ENCODE measurements around the gene ZNF273.
"Not testable (repeated sequence)": the region's sequence is repeated elsewhere in the genome, so short reads cannot be mapped to it uniquely, and the experiment has no call there.

Gene ZNF273

GRCh38 chr7:64890761-64891362, 12.2 kb upstream of the ZNF273 start:
- DNase-seq = no peak

DNA sequence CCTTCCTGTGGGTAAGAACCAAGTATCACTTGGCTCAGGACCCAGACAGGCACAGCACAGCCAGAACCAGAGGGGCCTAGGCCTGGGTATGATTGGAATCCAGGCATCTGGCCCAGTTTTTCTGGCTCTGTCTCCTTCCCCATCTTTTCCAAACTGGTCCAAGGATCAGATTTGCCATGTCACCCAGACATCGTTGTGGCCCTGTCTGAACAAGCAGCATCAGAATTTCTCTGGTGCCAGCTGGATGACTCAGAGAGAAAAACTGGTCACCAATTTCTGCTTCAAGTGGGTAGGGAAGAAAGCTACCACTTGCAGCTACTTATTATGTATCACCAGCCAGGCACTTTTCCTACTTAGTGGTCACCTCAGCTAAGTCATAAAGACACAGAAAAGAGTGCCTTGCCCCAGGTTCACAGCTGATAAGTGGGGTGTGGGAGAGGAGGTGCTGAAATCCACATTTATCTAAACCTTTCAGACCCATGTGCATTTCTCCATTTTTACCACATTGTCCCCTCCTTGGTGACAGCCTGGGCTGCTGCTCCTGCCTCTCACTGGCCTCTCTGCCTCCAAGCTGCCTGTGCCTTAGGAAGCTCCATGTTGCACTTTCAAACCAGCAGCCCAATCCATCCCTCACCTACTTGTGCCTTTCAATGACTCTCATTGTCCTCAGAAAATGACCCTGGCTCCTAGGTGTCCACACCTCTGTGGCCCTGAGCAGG, 11.6 kb upstream of the ZNF273 start:
- not testable (repeated sequence) for DNase-seq

DNA sequence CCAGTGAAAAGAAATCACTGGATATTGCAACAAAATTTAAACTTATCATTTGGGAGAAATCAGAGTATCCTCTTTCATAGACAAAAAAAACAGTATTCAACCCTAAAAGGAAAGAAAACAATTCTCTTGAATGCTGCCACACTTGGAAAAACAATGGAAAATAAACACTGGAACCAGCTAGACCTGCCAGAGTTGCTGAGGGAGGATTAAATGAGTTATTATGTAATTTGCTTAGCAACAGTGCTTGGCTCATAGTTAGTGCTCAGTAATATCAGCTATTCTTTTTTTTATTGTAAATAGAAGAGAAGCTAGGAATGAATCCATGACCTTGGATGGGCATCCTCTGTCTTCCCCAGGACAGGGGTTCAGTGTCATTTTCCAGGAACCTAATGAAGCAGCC, 11.0 kb upstream of the ZNF273 start:
- no peak for DNase-seq

DNA sequence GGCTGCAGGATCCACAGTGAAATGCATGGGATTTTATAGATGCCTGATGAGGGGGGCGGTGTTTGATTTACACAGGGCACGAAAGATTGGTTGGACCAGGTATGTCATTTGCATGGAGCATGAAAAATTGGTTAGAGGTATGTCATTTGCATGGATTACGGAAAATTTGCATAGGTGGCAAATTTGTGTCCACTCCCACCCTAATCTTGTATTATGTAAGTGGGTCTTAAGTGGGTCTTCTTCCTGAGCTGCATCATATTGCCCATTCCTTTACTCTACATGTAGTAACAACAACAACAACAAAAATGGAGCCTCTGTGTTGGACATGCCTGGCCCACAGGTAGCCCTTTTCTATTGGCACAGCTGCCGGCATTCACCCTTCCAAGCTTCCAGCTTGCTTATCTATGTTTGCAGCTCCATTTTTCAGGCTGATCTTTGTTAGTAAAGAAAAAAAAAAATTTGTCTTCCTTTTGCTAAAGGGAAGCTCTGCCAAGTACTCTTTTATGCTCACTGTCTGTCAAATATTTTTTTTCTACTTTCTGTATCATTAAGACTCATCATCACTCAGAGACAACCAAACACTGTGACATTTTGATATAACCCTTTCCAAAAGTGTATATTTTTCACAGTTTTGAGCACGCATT, 10.3 kb upstream of the ZNF273 start:
- no peak for DNase-seq

GRCh38 chr7:64893401-64893800, 9.7 kb upstream of the ZNF273 start:
- no peak for DNase-seq

- not testable (repeated sequence) for DNase-seq
Measured at GRCh38 chr7:64902461-64902805, 640 bp upstream of the ZNF273 start.

DNA sequence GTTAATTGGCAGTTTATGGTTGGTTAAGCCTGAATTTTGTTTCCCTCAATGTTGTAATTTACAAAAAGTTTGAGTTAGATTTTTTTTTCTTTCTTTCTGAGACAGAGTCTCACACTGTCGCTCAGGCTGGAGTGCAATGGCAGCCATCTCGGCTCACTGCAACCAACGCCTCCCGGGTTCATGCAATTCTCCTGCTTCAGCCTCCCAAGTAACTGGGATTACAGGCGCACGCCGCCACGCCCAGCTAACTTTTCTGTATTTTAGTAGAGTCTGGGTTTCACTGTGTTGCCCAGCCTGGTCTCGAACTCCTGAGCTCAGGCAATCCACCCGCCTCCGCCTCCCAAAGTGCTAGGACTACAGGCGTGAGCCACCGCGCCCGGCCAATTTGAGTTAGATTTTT, 935 bp downstream of the ZNF273 start:
- no peak for DNase-seq

DNA sequence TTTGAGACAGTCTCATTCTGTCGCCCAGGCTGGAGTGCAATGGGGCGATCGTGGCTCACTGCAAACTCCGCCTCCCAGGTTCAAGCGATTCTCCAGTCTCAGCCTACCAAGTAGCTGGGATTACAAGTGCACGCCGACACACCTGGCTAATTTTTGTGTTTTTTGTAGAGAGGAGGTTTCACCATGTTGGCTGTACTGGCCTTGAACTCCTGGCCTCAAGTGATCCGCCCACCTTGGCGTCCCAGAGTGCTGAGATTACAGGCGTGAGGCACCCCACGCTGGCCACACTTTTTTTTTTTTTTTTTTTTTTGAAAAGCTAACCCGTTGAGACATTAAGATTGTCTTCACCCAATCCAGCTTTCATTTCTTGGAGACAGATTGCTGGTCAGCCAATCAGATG, 2.1 kb downstream of the ZNF273 start:
- DNase-seq = no peak

DNA sequence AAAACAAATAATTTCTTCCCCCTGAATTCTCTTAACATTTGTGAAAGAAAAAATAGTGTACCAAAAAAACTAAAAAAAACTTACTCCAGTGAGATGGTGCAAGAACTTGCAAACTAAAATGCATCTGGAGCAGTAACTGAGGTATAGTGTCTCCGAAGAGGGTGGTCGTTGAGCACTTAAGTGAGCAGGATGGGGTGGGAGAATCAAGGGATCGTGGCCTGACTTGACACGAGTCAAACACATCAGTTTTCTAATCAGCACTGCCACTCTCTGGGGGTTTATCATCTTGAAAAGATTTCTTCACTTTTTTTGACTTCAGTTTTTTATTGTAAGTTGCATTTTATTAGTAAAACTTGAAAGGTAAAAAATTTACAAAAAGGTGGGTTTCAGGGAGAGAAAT, 2.5 kb downstream of the ZNF273 start:
- no peak for DNase-seq

DNA sequence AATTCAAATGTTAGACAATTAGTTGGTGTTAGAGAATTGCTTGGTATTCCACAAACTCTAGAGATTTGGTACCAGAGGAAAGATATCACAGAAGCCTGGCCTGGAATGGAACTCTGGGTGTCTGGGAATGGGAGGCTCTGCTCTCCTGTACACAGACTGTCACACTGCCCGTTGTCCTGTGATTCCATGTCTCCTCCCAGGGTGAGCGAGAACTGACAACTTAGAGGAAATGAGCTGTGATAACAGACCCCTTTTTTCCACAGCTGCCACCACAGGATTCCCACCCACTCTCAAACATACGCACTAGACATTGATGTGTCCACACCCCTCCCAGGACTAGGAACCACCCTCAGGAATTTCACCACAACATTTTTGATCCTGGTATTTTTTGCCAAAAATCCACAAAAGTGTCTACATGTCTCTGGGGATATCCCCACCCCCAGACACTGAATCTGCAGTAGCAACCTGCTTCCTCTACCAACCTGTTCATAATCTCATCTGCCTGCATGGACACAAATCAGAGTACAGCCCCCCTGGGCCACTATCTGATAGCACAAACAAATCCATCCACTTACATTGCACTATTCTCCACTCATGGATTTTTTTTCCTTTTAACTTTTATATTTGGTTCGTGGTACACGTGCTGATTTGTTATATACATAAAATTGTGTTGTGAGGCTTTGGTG, 4.7 kb downstream of the ZNF273 start:
- DNase-seq = peak; percentile 56

DNA sequence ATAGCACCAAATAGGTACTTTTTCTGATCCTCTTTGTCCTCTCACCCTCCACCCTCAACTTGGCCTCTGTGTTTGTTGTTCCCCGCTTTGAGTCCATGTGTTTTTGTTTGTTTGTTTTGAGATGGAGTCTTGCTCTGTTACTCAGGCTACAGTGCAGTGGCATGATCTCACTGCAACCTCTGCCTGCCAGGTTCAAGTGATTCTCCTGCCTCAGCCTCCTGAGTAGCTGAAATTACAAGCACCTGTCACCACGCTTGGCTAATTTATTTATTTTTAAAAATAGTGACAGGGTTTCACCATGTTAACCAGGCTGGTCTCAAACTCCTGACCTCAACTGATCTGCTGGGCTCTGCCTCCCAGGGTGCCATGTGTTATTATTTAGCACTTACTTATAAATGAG, 5.3 kb downstream of the ZNF273 start:
- DNase-seq = no peak

DNA sequence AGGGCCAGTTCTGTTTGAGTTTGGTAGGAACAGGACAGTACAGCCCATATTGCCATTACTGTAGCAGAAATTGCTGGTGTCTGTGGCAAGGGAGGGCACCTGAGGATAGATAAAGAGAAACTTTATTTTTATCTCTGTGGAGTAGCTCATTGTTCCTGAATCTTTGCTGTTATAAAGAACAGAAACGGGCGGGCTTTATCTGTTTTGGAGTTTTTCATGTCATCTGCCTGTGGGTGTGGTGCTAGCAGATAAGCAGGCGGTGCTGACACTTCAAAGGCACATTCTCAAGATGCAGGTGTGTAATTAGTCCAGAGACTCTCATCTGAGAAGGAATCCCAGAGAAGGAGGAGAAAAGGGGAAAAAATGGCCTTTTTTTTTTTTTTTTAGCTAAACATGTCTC, 11.5 kb downstream of the ZNF273 start:
- DNase-seq = no peak

DNA sequence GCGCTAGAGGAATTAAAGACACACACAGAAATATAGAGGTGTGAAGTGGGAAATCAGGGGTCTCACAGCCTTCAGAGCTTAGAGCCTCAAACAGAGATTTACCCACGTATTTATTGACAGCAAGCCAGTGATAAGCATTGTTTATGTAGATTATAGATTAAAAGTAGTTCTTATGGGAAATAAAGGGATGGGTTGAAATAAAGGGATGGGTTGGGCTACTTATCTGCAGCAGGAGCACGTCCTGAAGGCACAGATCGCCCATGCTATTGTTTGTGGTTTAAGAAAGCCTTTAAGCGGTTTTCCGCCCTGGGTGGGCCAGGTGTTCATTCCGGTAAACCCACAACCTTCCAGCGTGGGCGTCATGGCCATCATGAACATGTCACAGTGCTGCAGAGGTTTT, 12.2 kb downstream of the ZNF273 start:
- DNase-seq = not testable (repeated sequence)

GRCh38 chr7:64928252-64929187, 25.4 kb downstream of the ZNF273 start:
- not testable (repeated sequence) for DNase-seq

DNA sequence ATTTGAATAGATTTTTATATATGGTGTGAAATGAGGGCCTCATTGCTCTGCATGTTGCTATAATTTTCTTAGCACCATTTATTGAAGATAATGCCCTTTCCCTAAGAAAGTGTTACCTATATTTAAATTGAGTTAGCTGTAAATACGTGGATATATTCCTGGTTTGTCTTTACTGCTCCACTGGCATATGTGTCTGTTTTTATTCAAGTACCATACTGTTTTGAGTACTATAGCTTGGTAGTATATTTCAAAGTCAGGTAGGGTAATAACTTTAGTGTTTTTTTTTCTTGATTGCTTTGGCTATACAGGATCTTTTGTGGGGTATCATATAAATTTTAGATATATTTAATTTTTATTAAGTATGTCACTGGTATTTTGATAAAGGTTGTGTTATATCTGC, 31.4 kb downstream of the ZNF273 start:
- DNase-seq = no peak

DNA sequence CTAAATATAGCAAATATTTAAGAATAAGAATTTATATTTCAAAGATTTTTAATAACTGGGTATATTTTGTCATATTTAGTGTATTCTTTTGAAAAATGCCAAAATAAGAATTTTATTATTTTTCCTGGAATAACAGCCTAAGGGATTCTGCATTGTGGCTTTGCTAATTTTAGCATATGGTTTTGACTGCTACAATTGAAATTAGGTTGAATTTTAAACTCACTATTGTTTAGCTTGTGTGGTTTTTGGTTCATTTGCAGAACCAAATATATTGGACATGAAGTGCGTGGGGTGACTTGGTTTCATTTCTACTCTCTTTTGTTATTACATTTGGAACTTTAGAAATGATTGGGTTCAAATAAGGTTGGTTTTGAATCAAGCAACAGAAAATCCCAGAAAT, 35.5 kb downstream of the ZNF273 start:
- no peak for DNase-seq

- not testable (repeated sequence) for DNase-seq
Measured at GRCh38 chr7:64940021-64940420, 36.9 kb downstream of the ZNF273 start.

DNA sequence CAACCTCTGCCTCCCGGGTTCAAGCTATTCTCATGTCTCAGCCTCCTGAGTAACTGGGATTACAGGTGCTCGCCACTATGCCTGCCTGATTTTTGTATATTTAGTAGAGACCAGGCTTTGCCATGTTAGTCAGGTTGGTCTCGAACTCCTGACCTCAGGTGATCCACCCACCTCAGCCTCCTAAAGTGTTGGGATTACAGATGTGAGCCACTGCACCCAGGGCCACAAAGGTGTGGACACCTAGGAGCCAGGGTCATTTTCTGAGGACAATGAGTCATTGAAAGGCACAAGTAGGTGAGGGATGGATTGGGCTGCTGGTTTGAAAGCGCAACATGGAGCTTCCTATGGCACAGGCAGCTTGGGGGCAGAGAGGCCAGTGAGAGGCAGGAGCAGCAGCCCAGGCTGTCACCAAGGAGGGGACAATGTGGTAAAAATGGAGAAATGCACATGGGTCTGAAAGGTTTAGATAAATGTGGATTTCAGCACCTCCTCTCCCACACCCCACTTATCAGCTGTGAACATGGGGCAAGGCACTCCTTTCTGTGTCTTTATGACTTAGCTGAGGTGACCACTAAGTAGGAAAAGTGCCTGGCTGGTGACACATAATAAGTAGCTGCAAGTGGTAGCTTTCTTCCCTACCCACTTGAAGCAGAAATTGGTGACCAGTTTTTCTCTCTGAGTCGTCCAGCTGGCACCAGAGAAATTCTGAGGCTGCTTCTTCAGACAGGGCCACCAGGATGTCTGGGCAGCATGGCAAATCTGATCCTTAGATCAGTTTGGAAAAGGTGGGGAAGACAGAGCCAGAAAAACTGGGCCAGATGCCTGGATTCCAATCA, 41.8 kb downstream of the ZNF273 start:
- not testable (repeated sequence) for DNase-seq

DNA sequence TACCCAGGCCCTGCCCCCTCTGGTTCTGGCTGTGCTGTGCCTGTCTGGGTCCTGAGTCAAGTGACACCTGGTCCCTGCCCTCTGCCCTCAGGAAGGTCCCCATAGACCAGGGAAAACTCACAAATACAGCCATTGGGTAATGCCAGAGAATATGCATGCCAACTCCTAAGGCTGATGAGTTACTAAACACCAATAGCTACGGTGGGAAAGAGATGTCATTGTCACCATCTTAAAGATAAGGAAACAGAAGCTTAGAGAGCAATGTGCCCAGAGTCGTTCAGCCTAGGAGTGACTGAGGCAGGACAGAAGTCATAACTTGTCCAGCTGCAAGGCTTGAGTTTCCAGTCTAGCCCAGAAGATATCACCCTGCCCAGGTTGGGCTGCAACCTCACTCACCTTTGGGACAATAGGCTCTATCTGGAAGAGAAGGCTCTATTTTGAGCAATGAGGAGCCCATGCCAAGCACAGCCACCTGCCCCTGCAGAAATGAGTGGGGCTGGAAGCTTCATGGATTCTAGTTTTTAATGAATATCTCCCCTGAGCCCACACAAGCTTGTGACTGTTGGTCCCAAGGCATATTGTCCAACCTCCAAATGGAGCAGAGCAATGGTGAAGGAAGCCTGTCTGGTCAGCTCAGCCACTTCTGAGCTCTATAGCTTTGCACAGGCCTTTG, 42.6 kb downstream of the ZNF273 start:
- no peak for DNase-seq

DNA sequence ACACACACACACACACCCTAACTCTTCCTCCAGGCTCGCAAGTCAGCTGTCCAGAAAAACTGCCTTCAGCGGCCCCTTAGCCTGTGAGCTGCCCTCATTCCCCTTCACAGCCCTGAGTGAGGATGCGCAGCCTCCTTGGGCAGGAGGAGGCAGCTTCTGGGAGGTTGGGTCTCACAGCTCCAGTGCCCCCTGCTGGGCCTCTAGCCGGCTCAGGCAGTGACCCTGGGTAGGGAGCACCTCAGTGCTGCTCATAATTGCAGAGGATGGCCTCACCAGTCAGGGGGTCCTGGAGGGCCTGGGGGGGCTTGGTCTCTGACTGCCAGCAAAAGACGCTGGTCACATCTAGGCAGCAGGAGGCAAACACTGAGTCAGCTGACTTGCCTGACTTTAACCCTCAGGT, 43.7 kb downstream of the ZNF273 start:
- peak; percentile 66 for DNase-seq
